ENCODE data around the gene NTSR1.

NTSR1 gene

DNA sequence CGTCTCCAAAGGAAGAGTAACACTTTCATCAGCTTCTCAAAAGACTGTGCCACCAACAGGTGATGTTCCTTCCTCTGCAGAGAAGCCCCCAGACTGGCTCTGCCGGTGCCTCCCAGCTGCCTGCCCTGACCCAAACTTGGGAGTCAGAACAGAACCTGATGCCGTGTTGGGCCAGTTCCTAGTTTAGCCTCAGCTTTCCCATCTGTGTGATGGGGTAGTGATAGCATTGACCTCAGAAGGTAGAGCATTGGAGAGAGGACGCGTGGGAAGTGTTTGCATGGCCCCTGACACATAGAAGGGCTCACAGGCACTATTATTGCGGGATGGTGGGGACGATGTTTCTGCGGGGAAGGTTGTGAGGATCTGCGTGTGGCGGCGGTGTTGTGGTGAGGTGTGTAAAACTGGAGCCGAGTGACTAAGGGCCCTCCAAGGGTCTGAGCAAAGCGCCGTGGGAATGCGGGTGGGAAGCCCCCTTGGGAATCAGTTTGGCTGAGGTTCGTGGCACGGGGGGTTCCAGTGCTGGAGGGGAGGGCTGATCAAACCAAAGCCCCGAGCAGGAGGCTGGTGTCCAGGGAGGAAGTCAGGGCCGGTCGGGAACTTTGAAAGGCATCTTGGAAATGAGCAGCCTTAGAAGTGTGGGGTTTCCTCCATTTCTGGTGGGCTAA lies 1.7 kb downstream of the NTSR1 start:
- DNase-seq: peak; percentile 30

DNA sequence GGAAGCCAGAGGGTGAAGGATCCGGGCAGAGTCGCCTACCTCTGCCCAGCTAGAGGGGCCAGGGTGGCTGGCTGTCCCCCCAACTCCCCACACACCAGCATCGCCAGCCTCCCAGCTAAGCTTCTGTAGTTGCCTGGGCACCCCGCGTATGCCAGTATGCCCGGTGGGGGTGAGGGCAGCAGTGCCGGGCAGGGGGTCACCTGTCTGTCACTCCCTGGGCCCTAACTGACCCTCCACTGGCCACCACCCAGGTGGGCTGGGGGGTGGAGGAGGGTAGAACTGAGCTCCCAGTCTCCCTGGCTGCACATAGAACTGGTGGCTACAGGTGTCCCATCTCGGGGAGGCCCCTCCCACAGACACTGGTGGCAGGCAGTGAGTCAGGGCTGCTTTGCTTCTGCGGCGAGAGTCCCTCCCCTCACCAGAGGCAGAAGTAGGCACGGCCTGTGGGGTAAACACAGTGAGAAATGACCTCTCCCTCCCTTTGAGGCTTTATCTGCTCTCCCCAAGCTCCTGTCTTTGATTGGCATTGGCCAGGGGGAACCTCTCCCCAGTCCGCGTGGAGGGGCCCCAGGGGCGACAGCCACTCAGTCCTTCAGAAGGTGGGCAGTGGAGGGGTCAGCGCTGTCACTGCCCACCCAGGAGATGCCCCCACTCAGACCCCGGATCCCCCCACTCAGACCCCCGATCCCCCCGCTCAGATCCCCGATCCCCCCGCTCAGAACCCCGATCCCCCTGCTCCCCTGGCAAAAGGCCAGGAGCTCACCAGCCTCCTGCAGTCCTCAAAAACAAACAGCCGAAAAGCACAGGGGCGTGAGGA lies 2.5 kb downstream of the NTSR1 start:
- DNase-seq: peak; percentile 95

DNA sequence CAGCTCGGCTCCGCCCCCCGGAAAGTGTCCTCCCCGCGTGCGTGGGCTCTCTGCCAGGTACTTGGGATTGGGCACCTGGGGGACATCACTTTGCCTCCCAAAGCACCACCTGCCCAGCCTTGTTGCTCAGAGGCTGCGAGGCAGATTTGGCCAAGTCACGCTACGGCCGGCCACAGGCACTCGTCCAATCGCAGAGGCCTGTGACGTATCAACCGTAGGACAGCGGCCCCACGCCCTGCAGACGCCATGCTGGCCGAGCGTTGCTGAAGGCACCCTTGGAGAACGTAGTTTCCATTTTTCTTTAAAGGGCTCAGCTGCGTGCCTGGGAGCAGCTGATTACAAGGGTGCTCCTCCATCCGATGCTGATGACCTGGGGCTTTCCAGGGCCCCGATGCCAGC lies 3.1 kb downstream of the NTSR1 start:
- peak; percentile 98 for DNase-seq

DNA sequence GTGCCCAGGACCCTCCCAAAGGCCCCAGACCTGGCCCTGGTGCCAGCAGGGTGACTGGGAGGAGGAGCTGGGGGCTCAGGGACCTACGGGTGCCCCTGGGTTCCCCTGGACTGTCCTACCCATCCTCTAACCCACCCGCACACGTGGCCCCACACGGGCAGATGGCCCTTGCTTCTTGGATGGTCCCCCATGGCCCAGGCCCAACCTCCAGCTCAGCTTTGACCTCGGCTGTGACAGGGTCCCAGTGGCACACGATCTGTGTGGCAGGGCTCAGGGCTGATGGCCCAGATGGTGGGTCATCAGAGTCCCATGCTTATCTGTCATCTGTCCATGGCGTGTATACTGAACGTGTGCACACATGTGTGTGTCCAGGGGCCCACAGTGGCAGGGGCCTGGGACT lies 4.0 kb downstream of the NTSR1 start:
- DNase-seq: no peak

DNA sequence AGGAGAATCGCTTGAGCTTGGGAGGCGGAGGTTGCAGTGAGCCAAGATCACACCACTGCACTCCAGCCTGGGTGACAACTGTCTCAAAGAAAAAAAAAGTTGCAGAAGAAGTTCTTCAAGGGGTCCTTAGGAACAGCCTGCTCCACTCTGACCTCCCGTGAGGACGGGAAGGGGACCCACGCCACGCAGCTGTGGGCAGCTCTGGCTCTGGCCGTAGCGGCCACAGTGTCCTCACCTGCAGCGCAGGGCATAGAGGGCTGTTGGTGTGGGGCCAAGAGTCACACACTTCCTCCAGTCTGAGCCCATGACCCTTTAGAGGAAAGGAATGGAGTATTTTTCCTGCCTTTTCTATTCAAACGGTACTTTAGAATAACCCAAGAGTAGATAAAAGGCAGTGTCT lies 5.4 kb downstream of the NTSR1 start:
- DNase-seq: no peak

DNA sequence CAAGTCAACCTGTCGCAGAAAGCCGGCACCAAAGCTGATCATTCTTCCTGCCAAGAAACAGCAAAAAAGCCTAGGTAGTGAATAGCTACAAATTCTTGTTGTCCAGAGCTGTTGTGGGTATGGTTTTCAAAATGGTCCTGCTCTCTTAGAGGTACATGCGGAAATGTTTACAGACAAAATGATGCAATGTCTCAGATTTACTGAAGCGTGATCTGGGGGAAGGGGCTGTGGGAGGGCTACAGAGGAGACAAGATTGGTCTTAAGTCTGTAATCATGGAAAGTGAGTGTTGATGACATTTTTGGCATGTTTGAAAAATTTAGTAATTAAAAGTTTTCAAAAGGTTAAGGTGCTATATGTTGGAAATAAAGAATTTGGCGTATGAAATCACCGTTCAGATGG lies 6.2 kb downstream of the NTSR1 start:
- DNase-seq: no peak

DNA sequence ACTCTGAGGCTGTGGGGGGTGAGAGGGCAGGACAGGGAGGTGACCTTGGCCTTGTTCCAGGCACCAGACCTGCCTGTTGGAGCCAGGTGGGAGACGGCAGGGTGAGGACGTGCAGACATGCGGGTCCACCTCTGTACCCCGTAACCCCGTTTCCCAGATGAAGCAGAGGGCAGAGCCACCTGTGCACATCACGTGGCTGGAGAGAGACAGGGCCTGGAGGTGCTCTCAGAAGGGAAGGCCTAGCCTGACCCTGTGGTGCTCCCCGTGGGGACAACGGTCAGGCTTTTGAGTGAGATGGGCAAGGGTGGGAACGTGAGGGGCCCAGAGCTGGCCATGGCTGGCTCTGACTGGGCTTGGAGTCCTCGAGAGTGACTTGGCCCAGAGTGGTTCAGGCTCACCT lies 6.6 kb downstream of the NTSR1 start:
- DNase-seq: no peak

DNA sequence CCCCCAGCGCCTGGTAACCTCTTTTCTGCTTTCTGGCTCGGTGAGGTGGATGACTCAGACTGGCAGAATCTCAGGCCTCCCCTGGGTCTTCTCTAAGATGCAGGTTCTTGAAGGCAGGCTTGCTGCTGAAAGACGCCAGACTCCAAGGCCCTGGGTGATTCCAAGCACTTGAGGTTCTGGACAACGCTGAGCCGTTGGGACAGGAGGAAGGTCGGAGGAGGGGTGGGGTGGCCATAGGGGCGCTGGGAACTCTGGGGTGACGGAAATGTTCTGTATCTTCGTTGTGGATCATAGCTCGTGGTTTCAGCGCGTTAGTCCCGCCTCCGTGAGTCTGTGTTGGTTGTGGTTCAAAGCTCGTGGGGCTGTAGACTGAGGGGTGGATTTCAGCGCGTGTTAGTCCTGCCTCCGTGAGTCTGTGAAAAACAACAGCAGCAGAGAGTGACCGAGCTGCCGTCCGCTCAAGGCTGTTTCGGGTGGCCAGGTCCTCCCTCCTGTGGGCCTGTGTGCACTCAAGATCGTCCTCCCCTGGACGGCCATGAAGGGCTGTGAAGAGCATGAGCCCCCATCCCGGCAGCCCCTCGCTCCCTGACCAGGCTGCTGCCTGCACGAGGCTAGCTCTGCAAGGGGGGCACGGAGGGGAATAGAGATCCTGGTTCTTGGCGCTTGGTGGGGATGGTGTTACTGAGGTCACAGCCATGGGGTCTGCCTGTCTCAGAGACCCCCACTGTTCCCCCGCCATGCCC lies 7.7 kb downstream of the NTSR1 start:
- DNase-seq: no peak

DNA sequence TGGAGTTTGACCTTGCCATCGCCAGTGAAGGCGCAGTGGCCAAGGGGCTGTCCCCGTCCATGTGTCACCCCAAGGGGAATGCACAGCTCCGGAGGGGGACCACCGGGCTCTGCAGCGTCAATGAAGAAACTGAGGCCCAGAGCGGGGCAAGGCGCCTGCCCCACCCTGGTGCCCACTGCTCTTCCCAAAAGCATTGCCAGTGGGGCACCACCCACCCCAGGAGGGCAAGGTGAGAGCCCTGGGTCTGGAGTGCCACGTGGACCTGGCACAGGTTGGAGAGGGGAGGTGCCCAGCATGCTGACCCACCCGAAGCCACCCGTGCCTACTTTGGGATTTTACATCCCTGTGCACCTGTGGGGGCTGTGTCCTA lies 8.3 kb downstream of the NTSR1 start:
- DNase-seq: no peak

DNA sequence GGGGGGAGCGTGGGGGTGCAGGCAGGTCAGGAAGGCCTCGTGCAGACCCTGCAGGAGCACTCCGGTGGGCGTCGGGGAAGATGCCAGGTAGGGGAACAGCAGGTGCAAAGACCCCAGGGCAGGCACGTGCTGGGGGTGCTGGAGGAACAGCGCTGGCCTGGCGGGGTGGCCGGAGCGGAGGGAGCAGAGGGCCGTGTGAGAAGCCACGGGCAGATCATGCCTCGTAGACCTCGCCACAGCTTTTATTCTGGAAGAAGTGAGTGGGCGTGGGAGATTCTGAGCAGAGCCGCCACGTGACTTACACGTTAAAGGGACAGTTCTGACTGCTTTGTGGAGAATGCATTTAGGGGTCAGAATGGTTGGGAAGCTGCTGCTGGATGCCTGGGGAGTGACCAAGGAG lies 9.3 kb downstream of the NTSR1 start:
- no peak for DNase-seq

DNA sequence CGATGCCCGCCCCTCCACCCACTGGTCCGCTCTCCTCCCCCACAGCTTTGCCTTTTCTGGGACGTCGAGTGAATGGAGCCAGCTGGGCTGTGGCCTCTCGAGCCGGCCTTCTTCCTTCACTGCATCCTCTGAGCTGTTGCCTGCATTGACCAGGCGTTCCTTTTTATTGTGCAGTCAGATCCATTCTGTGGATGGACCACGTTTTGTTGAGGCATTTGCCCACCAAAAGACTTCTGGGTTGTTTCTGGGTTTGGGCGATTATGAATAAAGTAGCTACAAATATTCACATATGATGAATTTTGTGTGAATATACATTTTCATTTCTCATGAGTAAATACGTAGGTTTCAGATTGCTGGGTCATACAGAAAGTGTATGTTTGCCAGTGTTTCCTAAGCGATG lies 9.9 kb downstream of the NTSR1 start:
- no peak for DNase-seq

DNA sequence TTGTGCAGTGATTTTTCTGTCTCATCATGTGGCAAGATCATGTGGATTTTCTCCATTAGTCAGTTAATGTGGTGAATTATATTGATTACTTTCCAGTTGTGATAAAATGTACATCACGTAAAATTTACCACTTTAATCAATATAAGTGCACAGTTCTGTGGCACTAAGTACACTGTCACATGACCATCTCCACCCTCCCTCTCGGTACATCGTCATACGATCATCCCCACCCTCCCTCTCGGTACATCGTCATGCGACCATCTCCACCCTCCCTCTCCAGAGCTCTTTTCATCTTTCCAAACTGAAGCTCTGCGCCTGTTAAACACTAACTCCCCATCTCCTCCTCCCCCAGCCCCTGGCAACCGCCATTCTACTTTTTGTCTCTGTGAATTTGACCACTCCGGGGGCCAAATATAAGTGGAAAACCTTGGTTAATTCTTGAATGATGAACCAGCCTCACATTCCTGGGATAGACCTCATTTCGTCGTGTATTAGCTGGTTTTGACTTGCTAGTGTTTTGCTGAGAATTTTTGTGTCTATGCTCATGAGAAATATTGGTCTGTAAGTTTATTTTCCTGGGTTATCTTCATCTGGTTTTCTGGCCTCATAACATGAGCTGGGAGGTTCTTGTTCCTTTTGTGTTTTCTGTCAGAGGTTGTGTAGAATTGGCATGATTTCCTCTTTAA lies 10.8 kb downstream of the NTSR1 start:
- no peak for DNase-seq

DNA sequence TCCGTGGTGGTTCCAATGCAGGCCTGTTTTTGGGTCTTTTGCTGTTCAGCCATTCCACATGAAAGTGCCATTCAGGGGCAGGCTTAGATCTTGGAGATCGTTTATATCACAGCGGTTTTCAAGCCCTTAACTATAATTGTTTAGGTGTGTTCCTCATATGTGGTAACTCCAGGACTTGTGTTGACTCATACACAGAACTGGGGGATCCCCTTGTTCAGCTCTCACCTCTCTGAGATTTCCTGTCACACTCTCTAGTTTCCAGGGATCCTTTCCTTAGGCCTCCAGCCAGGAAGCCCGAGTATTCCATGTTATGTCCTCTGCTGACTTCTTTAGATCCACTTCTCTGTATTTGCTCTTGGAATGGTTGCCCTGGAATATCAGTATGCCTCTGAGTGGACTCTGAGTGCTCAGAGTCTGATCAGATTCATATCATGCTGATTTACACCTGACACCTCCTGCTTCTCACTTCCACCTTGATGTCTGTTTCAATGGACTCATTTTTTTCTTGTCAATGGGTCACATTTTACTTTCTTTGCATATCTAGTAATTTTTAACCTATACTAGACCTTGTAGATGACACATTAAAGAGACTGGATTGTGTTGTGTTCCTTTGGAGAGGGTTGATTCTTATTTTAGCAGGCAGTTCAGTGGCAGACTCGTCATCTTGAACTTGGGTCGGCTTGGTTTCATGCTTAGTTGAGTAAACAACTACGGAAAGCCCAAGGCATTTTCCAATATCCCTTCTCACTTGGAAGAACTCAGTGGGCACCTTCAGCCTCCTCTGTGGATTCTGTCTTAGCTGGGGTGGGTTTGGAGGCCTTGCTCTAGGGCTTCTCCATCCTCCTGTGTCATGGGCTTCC lies 13.1 kb downstream of the NTSR1 start:
- no peak for DNase-seq

DNA sequence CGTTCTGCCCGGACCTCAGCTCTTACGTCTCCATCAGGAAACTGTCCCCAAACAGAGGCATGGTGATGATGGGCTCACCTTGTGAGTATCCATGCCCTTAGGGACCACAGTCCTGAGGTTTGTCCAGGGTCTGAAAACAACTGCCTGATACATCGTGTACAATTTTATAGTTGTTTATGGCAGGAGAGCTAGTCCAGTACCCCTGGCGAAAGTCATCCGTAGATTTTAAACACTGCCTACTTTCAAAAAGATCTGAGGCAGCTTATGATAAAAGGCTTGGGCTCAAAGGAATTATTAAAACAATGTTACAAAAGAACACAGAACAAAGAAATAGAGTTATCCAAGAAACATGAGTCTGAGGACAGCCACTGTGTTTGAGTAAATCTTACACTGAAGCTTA lies 14.0 kb downstream of the NTSR1 start:
- no peak for DNase-seq

DNA sequence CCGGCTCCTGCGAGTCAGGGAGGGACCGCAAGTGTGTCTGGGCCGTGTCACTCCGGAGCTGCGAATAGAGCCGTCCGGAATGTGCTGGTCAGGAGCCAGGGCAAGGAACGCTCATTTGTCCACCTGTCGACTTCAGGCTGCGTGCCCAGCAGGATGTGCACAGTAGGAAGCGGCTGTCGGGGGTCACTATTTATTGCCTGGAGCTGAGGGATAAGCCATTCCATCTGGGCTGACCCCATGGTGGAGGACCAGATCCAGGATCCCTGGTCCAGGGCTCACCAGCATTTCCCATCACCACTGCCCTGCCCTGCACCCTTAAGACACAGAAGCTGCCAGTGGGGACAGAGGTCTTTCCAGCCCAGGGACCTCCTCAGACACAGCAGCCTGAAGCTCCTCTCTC lies 14.7 kb downstream of the NTSR1 start:
- no peak for DNase-seq

DNA sequence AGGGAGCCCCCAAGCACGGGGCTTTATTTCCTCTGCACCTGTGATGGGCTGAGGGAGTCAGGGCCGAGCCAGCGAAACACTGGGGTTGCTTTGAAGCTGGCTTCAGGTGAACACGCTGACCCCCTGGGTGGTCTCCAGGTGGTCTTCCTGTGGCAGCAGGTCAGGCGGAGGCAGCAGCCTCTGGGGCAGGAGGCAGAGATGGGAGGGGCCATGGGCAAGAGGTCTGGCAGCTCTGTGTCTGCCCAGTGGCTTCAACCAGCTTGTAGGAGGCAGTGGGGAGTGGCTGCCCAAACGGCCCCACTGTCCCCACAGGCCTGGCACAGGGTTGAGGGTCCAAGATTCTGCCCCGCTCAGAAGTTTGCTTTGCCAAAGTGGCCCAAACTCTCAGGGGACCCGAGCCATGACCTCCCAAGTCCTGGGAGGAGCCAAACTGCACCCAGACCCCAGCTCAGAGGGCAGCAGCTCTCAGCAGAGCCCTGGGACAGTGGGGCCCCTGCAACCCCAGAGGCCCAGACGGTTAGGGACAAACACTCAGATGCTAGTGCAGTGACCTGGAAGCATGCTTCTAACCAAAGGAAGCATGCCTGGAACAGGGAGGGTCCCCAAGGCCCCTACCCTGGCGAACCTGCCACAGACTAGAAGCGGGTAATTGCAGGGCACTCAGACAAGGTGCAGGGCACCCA lies 15.3 kb downstream of the NTSR1 start:
- DNase-seq: no peak

DNA sequence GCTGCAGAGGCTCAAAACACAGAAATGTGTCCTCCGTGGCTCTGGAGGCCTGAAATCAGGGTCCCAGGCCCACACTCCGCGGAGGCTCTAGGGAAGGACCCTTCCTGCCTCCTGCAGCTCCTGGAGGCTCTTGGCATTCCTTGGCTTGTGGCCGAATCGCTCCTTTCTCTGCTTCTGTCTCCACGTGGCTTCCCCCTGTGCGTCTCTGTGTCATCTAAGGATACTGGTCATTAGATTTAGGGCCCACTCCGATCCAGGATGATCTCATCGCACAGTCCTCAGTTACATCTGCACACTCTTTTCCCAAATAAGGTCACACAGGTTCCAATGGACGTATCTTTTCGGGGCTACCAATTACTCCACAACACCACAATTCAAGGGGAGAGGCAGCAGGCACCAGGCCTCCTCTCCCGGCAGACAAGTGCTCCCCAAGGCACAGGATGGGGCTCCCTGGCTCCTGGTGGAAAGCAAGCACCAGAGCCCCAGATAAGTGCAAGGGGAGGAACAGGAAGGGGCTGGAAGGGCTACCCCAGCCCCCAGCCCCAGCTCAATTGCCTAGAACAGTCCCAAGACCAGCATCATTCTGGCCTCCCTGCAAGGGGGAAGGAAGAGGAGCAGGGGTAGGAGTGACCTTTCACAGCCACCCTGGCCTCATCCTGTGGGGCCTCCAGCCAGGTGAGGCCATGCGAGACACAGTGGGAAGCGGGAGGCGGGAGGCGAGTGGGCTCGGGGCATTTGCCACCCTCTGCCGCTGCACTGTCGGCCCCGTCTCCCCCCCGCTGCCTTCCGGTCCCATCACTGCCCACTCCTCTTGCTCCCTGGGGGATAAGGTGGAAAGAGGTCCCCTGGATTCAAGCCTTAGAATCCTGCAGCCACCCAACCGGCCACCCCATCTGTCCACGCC lies 16.3 kb downstream of the NTSR1 start:
- DNase-seq: no peak

DNA sequence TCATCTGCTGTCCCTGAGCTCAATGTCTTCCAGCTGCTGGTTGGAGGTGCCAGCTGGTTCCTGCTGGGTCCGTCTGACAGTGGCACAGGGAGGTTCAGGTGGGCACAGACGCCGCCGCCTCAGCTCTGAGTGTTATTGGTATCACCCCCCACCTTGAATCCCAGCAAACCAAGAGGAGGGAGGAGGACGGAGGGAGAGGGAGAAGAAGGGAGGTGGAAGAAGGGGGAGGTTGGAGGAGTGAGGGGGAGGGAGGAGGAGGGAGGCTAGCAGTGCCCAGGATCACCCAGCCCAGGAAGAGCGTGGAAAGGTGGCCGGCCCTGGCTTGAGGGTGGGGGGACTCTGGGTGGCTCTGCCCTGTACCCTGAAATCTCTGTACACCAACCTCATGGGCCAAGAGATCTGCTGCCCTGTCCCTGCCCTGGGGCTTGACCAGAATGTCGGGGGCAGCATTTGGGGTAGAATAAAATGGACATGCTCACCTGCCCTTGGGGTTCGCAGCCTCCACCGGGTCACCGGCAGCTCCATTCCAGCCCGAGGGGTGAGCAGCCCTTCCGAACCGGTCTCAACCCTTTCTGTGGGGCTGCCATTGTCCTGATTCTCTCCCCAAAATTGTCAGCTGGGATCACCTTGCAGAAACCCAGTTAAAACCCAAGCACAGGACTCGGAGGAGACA lies 17.1 kb downstream of the NTSR1 start:
- DNase-seq: no peak

DNA sequence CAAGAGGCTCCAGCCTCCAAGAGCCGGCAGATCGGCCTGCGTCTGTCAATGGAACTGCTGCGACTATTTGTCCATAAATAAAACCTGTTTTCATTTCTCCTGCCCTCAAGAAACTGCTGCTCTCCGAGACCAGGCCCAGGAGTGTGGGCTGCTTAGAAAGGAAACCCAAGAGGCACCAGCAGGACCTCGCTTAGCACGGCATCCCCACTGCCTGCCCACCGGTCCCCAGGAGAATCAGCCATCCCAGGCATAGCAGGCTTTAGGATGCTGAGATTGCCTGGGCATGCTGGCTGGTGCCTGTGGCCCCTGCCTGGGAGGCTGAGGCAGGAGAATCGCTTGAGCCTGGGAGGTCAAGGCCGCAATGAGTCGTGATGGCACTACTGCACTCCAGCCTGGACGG lies 17.6 kb downstream of the NTSR1 start:
- no peak for DNase-seq
